ENCODE data around the gene OR6J1. TPM values are rescaled to one million over a fixed set of nuclear protein-coding genes. Genes with fewer than 3 reads are reported as not detected.

The OR6J1 gene
- total and polyA plus RNA-seq, 2 of the 13 experiments (the other 11 are each of a cell fraction or from before 2014, with no cell fraction given), result not detected

GRCh38 chr14:22598896-22599244 is 45.3 kb downstream of the OR6J1 start (continued):
- TF ChIP-seq ETV5 (CRISPR knock-in tag; IDR thresholded peaks at IDR 0.05; ENCODE audit: borderline replicate concordance), result 0 out of 2 replicates have a peak, but pooled peaks have one; percentile 5
- no peak for TF ChIP-seq FOXC1 (CRISPR knock-in tag; IDR thresholded peaks at IDR 0.05; ENCODE audit: borderline replicate concordance)
- no peak; the same call in 1 of the 2 replicates for TF ChIP-seq POGZ (CRISPR knock-in tag; IDR thresholded peaks at IDR 0.05)
- TF ChIP-seq, protein P1, sequence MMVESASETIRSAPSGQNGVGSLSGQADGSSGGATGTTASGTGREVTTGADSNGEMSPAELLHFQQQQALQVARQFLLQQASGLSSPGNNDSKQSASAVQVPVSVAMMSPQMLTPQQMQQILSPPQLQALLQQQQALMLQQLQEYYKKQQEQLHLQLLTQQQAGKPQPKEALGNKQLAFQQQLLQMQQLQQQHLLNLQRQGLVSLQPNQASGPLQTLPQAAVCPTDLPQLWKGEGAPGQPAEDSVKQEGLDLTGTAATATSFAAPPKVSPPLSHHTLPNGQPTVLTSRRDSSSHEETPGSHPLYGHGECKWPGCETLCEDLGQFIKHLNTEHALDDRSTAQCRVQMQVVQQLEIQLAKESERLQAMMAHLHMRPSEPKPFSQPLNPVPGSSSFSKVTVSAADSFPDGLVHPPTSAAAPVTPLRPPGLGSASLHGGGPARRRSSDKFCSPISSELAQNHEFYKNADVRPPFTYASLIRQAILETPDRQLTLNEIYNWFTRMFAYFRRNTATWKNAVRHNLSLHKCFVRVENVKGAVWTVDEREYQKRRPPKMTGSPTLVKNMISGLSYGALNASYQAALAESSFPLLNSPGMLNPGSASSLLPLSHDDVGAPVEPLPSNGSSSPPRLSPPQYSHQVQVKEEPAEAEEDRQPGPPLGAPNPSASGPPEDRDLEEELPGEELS (CRISPR knock-in tag; IDR thresholded peaks at IDR 0.05), result no peak
- TF ChIP-seq JDP2 (CRISPR knock-in tag; IDR thresholded peaks at IDR 0.05; ENCODE audit: borderline replicate concordance), result no peak; the same call in 1 of the 2 replicates
- no peak for TF ChIP-seq ISX (CRISPR knock-in tag; conservative IDR thresholded peaks at IDR 0.05)
- TF ChIP-seq MED13 (CRISPR knock-in tag; IDR thresholded peaks at IDR 0.05), result no peak
- TF ChIP-seq ZNF792 (CRISPR knock-in tag; IDR thresholded peaks at IDR 0.05), result peak; percentile 8
- TF ChIP-seq, protein P2, sequence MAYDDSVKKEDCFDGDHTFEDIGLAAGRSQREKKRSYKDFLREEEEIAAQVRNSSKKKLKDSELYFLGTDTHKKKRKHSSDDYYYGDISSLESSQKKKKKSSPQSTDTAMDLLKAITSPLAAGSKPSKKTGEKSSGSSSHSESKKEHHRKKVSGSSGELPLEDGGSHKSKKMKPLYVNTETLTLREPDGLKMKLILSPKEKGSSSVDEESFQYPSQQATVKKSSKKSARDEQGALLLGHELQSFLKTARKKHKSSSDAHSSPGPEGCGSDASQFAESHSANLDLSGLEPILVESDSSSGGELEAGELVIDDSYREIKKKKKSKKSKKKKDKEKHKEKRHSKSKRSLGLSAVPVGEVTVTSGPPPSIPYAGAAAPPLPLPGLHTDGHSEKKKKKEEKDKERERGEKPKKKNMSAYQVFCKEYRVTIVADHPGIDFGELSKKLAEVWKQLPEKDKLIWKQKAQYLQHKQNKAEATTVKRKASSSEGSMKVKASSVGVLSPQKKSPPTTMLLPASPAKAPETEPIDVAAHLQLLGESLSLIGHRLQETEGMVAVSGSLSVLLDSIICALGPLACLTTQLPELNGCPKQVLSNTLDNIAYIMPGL (CRISPR knock-in tag; IDR thresholded peaks at IDR 0.05; ENCODE audit: borderline replicate concordance in 1 of 2, low read depth in 1 of 2), result peak in 1 of 2 experiments; percentile 77
- TF ChIP-seq SNAPC5 (CRISPR knock-in tag; IDR thresholded peaks at IDR 0.05; ENCODE audit: borderline replicate concordance), result no peak
- TF ChIP-seq THAP11 (CRISPR knock-in tag; IDR thresholded peaks at IDR 0.05), result peak; percentile 23; the same call in 1 of the 2 replicates
- TF ChIP-seq ZNF101 (CRISPR knock-in tag; IDR thresholded peaks at IDR 0.05; ENCODE audit: borderline replicate concordance, low read depth), result no peak
- no peak; the same call in 1 of the 2 replicates for TF ChIP-seq MIXL1 (CRISPR knock-in tag; IDR thresholded peaks at IDR 0.05)
- no peak; the same call in 1 of the 2 replicates for TF ChIP-seq ZNF567 (CRISPR knock-in tag; IDR thresholded peaks at IDR 0.05; ENCODE audit: borderline replicate concordance)
- TF ChIP-seq KAT7 (CRISPR knock-in tag; IDR thresholded peaks at IDR 0.05; ENCODE audit: borderline replicate concordance), result 0 out of 2 replicates have a peak, but pooled peaks have one; percentile 35
- TF ChIP-seq STAG1 (CRISPR knock-in tag; IDR thresholded peaks at IDR 0.05), result peak; percentile 27; the same call in 1 of the 2 replicates
- no peak for TF ChIP-seq ZNF709 (CRISPR knock-in tag; IDR thresholded peaks at IDR 0.05)
- no peak for TF ChIP-seq ZNF605 (CRISPR knock-in tag; IDR thresholded peaks at IDR 0.05)
- TF ChIP-seq ZNF232 (CRISPR knock-in tag; IDR thresholded peaks at IDR 0.05; ENCODE audit: borderline replicate concordance), result no peak
- TF ChIP-seq ZNF468 (CRISPR knock-in tag; IDR thresholded peaks at IDR 0.05), result no peak
- TF ChIP-seq AKNA (CRISPR knock-in tag; IDR thresholded peaks at IDR 0.05; ENCODE audit: borderline replicate concordance), result no peak
- no peak for TF ChIP-seq ZNF776 (CRISPR knock-in tag; IDR thresholded peaks at IDR 0.05)
- no peak for TF ChIP-seq ZNF296 (CRISPR knock-in tag; conservative IDR thresholded peaks at IDR 0.05)
- TF ChIP-seq ZNF572 (CRISPR knock-in tag; IDR thresholded peaks at IDR 0.05), result no peak
